Measurements from ENCODE around the gene IL6.

- TF ChIP-seq CTCF (IDR thresholded peaks at IDR 0.05) = no peak
- no peak for TF ChIP-seq POLR2AphosphoS5 (IDR thresholded peaks at IDR 0.05)
Measured at GRCh38 chr7:22681312-22681711, 45.7 kb upstream of the IL6 start.

Data from sigmoid colon (tissue), 4 donors.